Endothelial cell (in vitro differentiated cells): ENCODE results near the gene LDB2. TPM values are rescaled to one million over a fixed set of nuclear protein-coding genes. Genes with fewer than 3 reads are reported as not detected.

Experiments
- DNase-seq: peaks from one replicate; pipeline ENCODE4 v3.0.0; 2021; ENCODE audit warnings: low spot score
- H3K27ac Mint-ChIP-seq: one replicate; pipeline ENCODE4 v1.8.0; 2021; ENCODE audit warnings: mixed read lengths, inconsistent platforms; ENCODE audit not compliant: unreplicated experiment
- H3K27me3 Mint-ChIP-seq: one replicate; pipeline ENCODE4 v1.8.0; 2021; ENCODE audit warnings: mild to moderate bottlenecking, moderate library complexity, mixed read lengths, inconsistent platforms; ENCODE audit not compliant: unreplicated experiment
- H3K36me3 Mint-ChIP-seq: one replicate; pipeline ENCODE4 v1.8.0; 2021; ENCODE audit warnings: mild to moderate bottlenecking, low read depth, mixed read lengths, inconsistent platforms; ENCODE audit not compliant: unreplicated experiment
- H3K4me1 Mint-ChIP-seq: one replicate; pipeline ENCODE4 v1.8.0; 2021; ENCODE audit warnings: mild to moderate bottlenecking, mixed read lengths, inconsistent platforms; ENCODE audit not compliant: unreplicated experiment
- H3K4me3 Mint-ChIP-seq: one replicate; pipeline ENCODE4 v1.8.0; 2021; ENCODE audit warnings: mild to moderate bottlenecking, mixed read lengths, inconsistent platforms; ENCODE audit not compliant: unreplicated experiment
- H3K9me3 Mint-ChIP-seq: one replicate; pipeline ENCODE4 v1.8.0; 2021; ENCODE audit warnings: mixed read lengths, inconsistent platforms; ENCODE audit not compliant: unreplicated experiment
- total RNA-seq: library from RNA; stranded (reverse); fragmentation: NEBNext Ultra II Directional; extraction: Animal tissue kit (Norgen Biotek cat#: 25700); gene quantifications from one replicate; pipeline ENCODE4 v1.2.1, GENCODE V29; 2021; ENCODE audit not compliant: unreplicated experiment
- TF ChIP-seq, protein P1 (sequence below): fragments of 200-600 bp; sonication (generic); IDR thresholded peaks from one replicate; pipeline ENCODE4 v1.5.0; 2021; ENCODE audit warnings: antibody characterized with exemption; ENCODE audit not compliant: unreplicated experiment

LDB2 gene
- total RNA-seq, 1 donor from 2014 or later, result 268 TPM

DNA sequence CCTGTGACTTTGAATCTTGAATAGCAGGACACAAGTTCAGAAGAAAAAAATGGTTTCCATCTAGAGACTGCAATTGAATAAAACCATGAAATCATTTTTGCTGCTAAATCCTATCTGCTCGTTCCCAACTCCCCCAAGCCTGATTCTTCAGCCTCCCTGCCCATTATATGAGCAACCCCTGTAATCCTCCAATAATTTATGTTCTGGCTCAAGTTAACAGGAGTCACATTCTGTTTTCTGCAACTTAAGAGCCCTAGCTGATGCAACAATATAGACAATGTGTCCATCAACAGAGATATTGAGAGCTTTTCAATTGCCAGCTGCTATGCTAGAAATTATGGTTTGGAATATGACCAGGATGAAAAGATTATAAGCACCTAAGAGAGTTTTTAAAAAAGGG, 84.1 kb downstream of the LDB2 start:
- Mint-ChIP-seq H3K36me3 (peaks cover 32% of the 10 kb centered on the region), H3K4me3 (peak overlapping the region; percentile 43), H3K27ac (no peak overlapping the region), H3K9me3 (no peaks in the 10 kb centered on the region), H3K4me1 (peaks cover 53% of the 10 kb centered on the region), H3K27me3 (no peaks in the 10 kb centered on the region)
- DNase-seq, result no peak
- TF ChIP-seq, protein P1, sequence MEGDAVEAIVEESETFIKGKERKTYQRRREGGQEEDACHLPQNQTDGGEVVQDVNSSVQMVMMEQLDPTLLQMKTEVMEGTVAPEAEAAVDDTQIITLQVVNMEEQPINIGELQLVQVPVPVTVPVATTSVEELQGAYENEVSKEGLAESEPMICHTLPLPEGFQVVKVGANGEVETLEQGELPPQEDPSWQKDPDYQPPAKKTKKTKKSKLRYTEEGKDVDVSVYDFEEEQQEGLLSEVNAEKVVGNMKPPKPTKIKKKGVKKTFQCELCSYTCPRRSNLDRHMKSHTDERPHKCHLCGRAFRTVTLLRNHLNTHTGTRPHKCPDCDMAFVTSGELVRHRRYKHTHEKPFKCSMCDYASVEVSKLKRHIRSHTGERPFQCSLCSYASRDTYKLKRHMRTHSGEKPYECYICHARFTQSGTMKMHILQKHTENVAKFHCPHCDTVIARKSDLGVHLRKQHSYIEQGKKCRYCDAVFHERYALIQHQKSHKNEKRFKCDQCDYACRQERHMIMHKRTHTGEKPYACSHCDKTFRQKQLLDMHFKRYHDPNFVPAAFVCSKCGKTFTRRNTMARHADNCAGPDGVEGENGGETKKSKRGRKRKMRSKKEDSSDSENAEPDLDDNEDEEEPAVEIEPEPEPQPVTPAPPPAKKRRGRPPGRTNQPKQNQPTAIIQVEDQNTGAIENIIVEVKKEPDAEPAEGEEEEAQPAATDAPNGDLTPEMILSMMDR, result no peak

DNA sequence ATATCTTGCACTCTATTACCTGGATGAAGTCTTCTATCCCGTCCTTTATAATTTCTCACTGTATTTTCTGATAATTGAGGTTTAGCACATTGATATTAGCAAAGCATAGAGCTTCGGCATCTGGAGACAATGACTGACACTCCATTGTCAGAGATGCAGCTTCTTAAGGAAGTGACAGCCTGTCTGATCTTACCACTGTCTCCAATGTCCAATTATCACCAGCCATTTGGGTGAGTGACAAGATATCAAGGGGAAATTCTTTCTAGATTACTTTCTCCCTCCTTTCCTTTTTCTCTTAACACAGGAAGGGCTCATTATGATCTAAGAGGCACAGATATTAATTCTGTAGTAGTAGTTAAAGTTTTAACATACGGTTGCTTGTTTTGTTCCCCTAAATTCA, 86.4 kb downstream of the LDB2 start:
- H3K4me1 Mint-ChIP-seq, result peaks cover 39% of the 10 kb centered on the region
- H3K4me3 Mint-ChIP-seq, result no peak overlapping the region
- no peak overlapping the region for H3K27ac Mint-ChIP-seq
- TF ChIP-seq, protein P1, result no peak
- H3K27me3 Mint-ChIP-seq, result no peaks in the 10 kb centered on the region
- DNase-seq, result no peak
- peaks cover 42% of the 10 kb centered on the region for H3K36me3 Mint-ChIP-seq
- no peaks in the 10 kb centered on the region for H3K9me3 Mint-ChIP-seq

DNA sequence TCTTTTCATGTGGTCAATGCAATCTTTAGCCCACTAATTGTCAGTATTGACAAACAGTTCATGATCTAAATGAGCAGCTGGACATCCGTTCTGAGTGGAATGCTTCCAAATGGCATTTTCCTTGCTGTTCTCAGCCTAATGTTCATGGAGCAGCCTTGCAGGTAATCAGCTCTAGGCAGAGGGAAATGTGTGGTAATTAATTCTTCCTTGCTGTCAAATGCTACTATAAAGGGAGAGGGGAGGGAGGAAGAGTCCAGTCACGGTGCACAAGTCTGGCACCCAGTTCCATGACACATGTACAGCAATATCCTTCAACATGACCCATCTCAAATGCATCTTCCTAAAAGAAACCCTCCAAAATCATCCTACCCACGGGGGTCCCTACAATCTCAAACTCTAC, 88.5 kb downstream of the LDB2 start:
- TF ChIP-seq, protein P1, result no peak
- peaks cover 48% of the 10 kb centered on the region for H3K36me3 Mint-ChIP-seq
- H3K4me3 Mint-ChIP-seq, result peak overlapping the region; percentile 40
- H3K9me3 Mint-ChIP-seq, result no peaks in the 10 kb centered on the region
- DNase-seq, result no peak
- no peak overlapping the region for H3K27ac Mint-ChIP-seq
- H3K4me1 Mint-ChIP-seq, result peaks cover 32% of the 10 kb centered on the region
- no peaks in the 10 kb centered on the region for H3K27me3 Mint-ChIP-seq

DNA sequence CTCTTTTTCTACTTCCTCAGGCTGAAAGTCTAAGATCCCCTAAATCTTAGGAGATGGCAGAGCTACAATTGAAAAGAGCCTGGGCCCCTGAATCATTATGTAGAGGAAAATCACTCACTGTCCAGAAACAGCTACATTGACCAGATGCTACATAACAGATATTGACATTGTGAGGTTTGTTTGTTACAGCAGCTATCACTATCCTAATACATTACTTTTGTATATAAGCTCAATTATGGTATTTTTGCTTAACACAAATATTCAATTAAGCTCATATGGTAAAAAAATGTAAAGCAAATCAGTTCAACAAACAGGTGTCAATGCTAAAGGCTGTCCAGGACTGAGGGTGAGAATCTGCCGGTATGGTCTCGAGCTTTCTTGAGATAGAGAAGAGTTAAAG, 89.4 kb downstream of the LDB2 start:
- H3K27ac Mint-ChIP-seq, result no peak overlapping the region
- H3K36me3 Mint-ChIP-seq, result peaks cover 48% of the 10 kb centered on the region
- TF ChIP-seq, protein P1, result no peak
- no peaks in the 10 kb centered on the region for H3K27me3 Mint-ChIP-seq
- H3K9me3 Mint-ChIP-seq, result no peaks in the 10 kb centered on the region
- H3K4me1 Mint-ChIP-seq, result peaks cover 28% of the 10 kb centered on the region
- DNase-seq, result no peak
- no peak overlapping the region for H3K4me3 Mint-ChIP-seq

DNA sequence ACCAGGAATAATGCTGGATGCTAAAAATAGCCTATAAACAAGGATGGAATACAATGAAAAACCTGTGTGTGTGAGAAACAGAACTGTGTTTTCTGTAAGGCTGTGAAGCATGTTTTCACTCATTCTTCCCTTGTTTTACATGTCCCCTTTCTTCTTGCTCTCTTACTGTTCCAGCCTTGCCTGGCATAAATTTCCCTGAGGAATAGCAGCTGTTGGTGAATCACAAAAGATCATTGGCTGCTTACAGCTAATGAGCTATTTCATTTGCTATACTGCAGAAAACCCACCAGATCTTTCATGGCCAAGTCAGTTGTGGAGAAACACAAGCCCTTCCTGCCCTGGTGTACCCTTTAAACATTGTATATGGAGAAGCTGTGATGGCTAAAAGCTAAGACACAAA, 91.1 kb downstream of the LDB2 start:
- TF ChIP-seq, protein P1, result no peak
- DNase-seq, result no peak
- peaks cover 30% of the 10 kb centered on the region for H3K4me1 Mint-ChIP-seq
- peak overlapping the region; percentile 73 for H3K27ac Mint-ChIP-seq
- H3K4me3 Mint-ChIP-seq, result no peak overlapping the region
- no peaks in the 10 kb centered on the region for H3K9me3 Mint-ChIP-seq
- no peaks in the 10 kb centered on the region for H3K27me3 Mint-ChIP-seq
- peaks cover 47% of the 10 kb centered on the region for H3K36me3 Mint-ChIP-seq
